SJSA1 (cell line): ENCODE data around the gene CREBBP. TPM values are rescaled to one million over a fixed set of nuclear protein-coding genes. Genes with fewer than 3 reads are reported as not detected.

Experiments
- DNase-seq, 2 experiments: peaks; one replicate each; pipeline ENCODE4 v3.0.0-alpha.2; 2015 to 2020; ENCODE audit warnings: low spot score in 2 of 2, low read depth in 1 of 2
- H3K27ac ChIP-seq: fragments of 250-450 bp; sonication (Bioruptor Pico); 2 replicates; pipeline ENCODE4 v1.5.1; 2020; ENCODE audit warnings: mild to moderate bottlenecking, moderate library complexity
- H3K27me3 ChIP-seq: fragments of 250-450 bp; sonication (Bioruptor Pico); replicated peaks from 2 replicates; pipeline ENCODE4 v1.5.1; 2020; ENCODE audit warnings: mild to moderate bottlenecking, moderate library complexity
- H3K36me3 ChIP-seq: fragments of 250-450 bp; sonication (Bioruptor Pico); 2 replicates; pipeline ENCODE4 v1.5.1; 2020; ENCODE audit warnings: mild to moderate bottlenecking
- H3K4me1 ChIP-seq: fragments of 250-450 bp; sonication (Bioruptor Pico); replicated peaks from 2 replicates; pipeline ENCODE4 v1.6.1; 2021; ENCODE audit warnings: mild to moderate bottlenecking
- H3K4me3 ChIP-seq: fragments of 250-450 bp; sonication (Bioruptor Pico); 2 replicates; pipeline ENCODE4 v1.5.1; 2020; ENCODE audit warnings: mild to moderate bottlenecking
- H3K9me3 ChIP-seq: fragments of 250-450 bp; sonication (Bioruptor Pico); replicated peaks from 2 replicates; pipeline ENCODE4 v1.5.1; 2020; ENCODE audit warnings: mild to moderate bottlenecking
- total RNA-seq: library from RNA; depleted of rRNA; stranded (reverse); fragments of >200 nt; shearing (Covaris generic); gene quantifications from 2 replicates; pipeline ENCODE4 v1.2.3, GENCODE V29; 2014

Gene CREBBP
- total RNA-seq, 1 experiment from 2014 or later = 16.8 TPM

- H3K36me3 ChIP-seq = peaks cover 15% of the 10 kb centered on the region; the same call in 1 of the 2 replicates
Observed at GRCh38 chr16:3713587-3714242, 166.8 kb downstream of the CREBBP start.

GRCh38 chr16:3712861-3713372, 167.6 kb downstream of the CREBBP start:
- Histone ChIP-seq H3K9me3 (peaks cover 5% of the 10 kb centered on the region; the same call in 1 of the 2 replicates), H3K4me3 (no peak overlapping the region), H3K4me1 (peaks cover 9% of the 10 kb centered on the region), H3K27ac (no peak overlapping the region), H3K36me3 (peaks cover 15% of the 10 kb centered on the region; the same call in 1 of the 2 replicates), H3K27me3 (no peaks in the 10 kb centered on the region)
- no peak for DNase-seq

More at GRCh38 chr16:3713587-3714242, 166.8 kb downstream of the CREBBP start:
- H3K4me3 ChIP-seq = no peak overlapping the region
- H3K27ac ChIP-seq = no peak overlapping the region
- peaks cover 5% of the 10 kb centered on the region; the same call in 1 of the 2 replicates for H3K9me3 ChIP-seq
- peaks cover 13% of the 10 kb centered on the region for H3K4me1 ChIP-seq
- H3K27me3 ChIP-seq = no peaks in the 10 kb centered on the region
- DNase-seq = no peak

GRCh38 chr16:3706253-3707012, 174.1 kb downstream of the CREBBP start:
- no peak for DNase-seq
- Histone ChIP-seq H3K9me3 (no peaks in the 10 kb centered on the region), H3K27ac (no peak overlapping the region), H3K27me3 (no peaks in the 10 kb centered on the region), H3K4me1 (no peaks in the 10 kb centered on the region), H3K4me3 (no peak overlapping the region), H3K36me3 (no peaks in the 10 kb centered on the region)

GRCh38 chr16:3702082-3702481, 178.4 kb downstream of the CREBBP start:
- Histone ChIP-seq H3K27me3 (no peaks in the 10 kb centered on the region), H3K36me3 (no peaks in the 10 kb centered on the region), H3K4me1 (no peaks in the 10 kb centered on the region), H3K4me3 (no peak overlapping the region), H3K9me3 (no peaks in the 10 kb centered on the region), H3K27ac (no peak overlapping the region)
- DNase-seq = no peak

GRCh38 chr16:3701531-3701930, 179.0 kb downstream of the CREBBP start:
- H3K4me1 ChIP-seq = no peaks in the 10 kb centered on the region
- no peak overlapping the region for H3K27ac ChIP-seq
- no peak for DNase-seq
- H3K36me3 ChIP-seq = no peaks in the 10 kb centered on the region
- no peak overlapping the region for H3K4me3 ChIP-seq
- H3K9me3 ChIP-seq = no peaks in the 10 kb centered on the region
- H3K27me3 ChIP-seq = no peaks in the 10 kb centered on the region

- no peaks in the 10 kb centered on the region for H3K27me3 ChIP-seq
- H3K27ac ChIP-seq = no peak overlapping the region
- no peaks in the 10 kb centered on the region for H3K9me3 ChIP-seq
- no peaks in the 10 kb centered on the region for H3K36me3 ChIP-seq
- H3K4me1 ChIP-seq = no peaks in the 10 kb centered on the region
- H3K4me3 ChIP-seq = no peak overlapping the region
- DNase-seq = no peak
Observed at GRCh38 chr16:3698941-3699340, 181.6 kb downstream of the CREBBP start.

- no peak overlapping the region for H3K27ac ChIP-seq
- H3K4me3 ChIP-seq = no peak overlapping the region
- no peaks in the 10 kb centered on the region for H3K27me3 ChIP-seq
- no peaks in the 10 kb centered on the region for H3K9me3 ChIP-seq
- no peak for DNase-seq
- H3K36me3 ChIP-seq = no peaks in the 10 kb centered on the region
- no peaks in the 10 kb centered on the region for H3K4me1 ChIP-seq
Observed at GRCh38 chr16:3696425-3697218, 183.9 kb downstream of the CREBBP start.

- Histone ChIP-seq H3K9me3 (no peaks in the 10 kb centered on the region), H3K36me3 (no peaks in the 10 kb centered on the region), H3K4me1 (peaks cover 2% of the 10 kb centered on the region), H3K4me3 (no peak overlapping the region), H3K27ac (no peak overlapping the region), H3K27me3 (no peaks in the 10 kb centered on the region)
- no peak for DNase-seq
Observed at GRCh38 chr16:3695610-3696369, 184.7 kb downstream of the CREBBP start.

GRCh38 chr16:3694051-3694450, 186.5 kb downstream of the CREBBP start:
- DNase-seq = no peak
- no peak overlapping the region for H3K27ac ChIP-seq
- H3K4me1 ChIP-seq = peaks cover 5% of the 10 kb centered on the region
- H3K36me3 ChIP-seq = peaks cover 3% of the 10 kb centered on the region; the same call in 1 of the 2 replicates
- no peaks in the 10 kb centered on the region for H3K9me3 ChIP-seq
- no peaks in the 10 kb centered on the region for H3K27me3 ChIP-seq
- H3K4me3 ChIP-seq = no peak overlapping the region

- H3K27ac ChIP-seq = no peak overlapping the region
- DNase-seq = no peak
Observed at GRCh38 chr16:3691761-3692160, 188.8 kb downstream of the CREBBP start.

GRCh38 chr16:3690980-3691720, 189.4 kb downstream of the CREBBP start:
- Histone ChIP-seq H3K27ac (no peak overlapping the region), H3K36me3 (peaks cover 25% of the 10 kb centered on the region)

More at GRCh38 chr16:3691761-3692160, 188.8 kb downstream of the CREBBP start:
- Histone ChIP-seq H3K36me3 (peaks cover 21% of the 10 kb centered on the region), H3K4me3 (no peak overlapping the region), H3K4me1 (peaks cover 5% of the 10 kb centered on the region), H3K27me3 (no peaks in the 10 kb centered on the region), H3K9me3 (no peaks in the 10 kb centered on the region)

GRCh38 chr16:3690470-3690928, 190.0 kb downstream of the CREBBP start:
- Histone ChIP-seq H3K27ac (no peak overlapping the region), H3K4me3 (no peak overlapping the region), H3K27me3 (no peaks in the 10 kb centered on the region), H3K36me3 (peaks cover 31% of the 10 kb centered on the region), H3K4me1 (peaks cover 5% of the 10 kb centered on the region), H3K9me3 (no peaks in the 10 kb centered on the region)
- DNase-seq = peak; percentile 94

More at GRCh38 chr16:3690980-3691720, 189.4 kb downstream of the CREBBP start:
- Histone ChIP-seq H3K27me3 (no peaks in the 10 kb centered on the region), H3K4me1 (peaks cover 5% of the 10 kb centered on the region), H3K9me3 (no peaks in the 10 kb centered on the region), H3K4me3 (no peak overlapping the region)
- DNase-seq = no peak
